HepG2 (cell line): ENCODE results near the gene NAP1L1. TPM values are rescaled to one million over a fixed set of nuclear protein-coding genes. Genes with fewer than 3 reads are reported as not detected.

Experiments used
- ARID5B ChIP-seq: IDR thresholded peaks from 2 replicates; pipeline ENCODE4 v1.4.0; 2020; ENCODE audit warnings: mild to moderate bottlenecking, missing genetic modification reagents
- CC2D1A ChIP-seq: sonication (generic); formaldehyde crosslinking; IDR thresholded peaks from 2 replicates; pipeline ENCODE4 v1.8.1; 2023; ENCODE audit warnings: mild to moderate bottlenecking, missing genetic modification reagents
- CCAR2 ChIP-seq: fragments of 200-400 bp; formaldehyde crosslinking; optimal IDR thresholded peaks from 2 replicates; pipeline ENCODE3; 2018; ENCODE audit warnings: low read depth, mild to moderate bottlenecking, low read length, moderate library complexity
- CREB3 ChIP-seq: sonication (generic); formaldehyde crosslinking; IDR thresholded peaks from 2 replicates; pipeline ENCODE4 v1.5.0; 2020; ENCODE audit warnings: missing genetic modification reagents
- ETV6 ChIP-seq: sonication (generic); formaldehyde crosslinking; conservative IDR thresholded peaks from 2 replicates; pipeline ENCODE4 v1.4.0; 2020; ENCODE audit warnings: missing genetic modification reagents
- HMGA1 ChIP-seq: sonication (generic); formaldehyde crosslinking; conservative IDR thresholded peaks from 2 replicates; pipeline ENCODE4 v1.4.0; 2020; ENCODE audit warnings: missing genetic modification reagents
- MTA1 ChIP-seq: sonication (generic); formaldehyde crosslinking; IDR thresholded peaks from 2 replicates; pipeline ENCODE4 v1.4.0; 2020; ENCODE audit warnings: missing genetic modification reagents, mild to moderate bottlenecking, borderline replicate concordance
- PREB ChIP-seq: sonication (generic); formaldehyde crosslinking; IDR thresholded peaks from 2 replicates; pipeline ENCODE4 v1.4.0; 2020; ENCODE audit warnings: missing genetic modification reagents
- RORA ChIP-seq: sonication (generic); formaldehyde crosslinking; IDR thresholded peaks from 2 replicates; pipeline ENCODE4 v1.5.0; 2020; ENCODE audit warnings: mild to moderate bottlenecking, missing genetic modification reagents, moderate library complexity
- SMAD3 ChIP-seq: sonication (generic); formaldehyde crosslinking; IDR thresholded peaks from 2 replicates; pipeline ENCODE4 v1.4.0; 2020; ENCODE audit warnings: missing genetic modification reagents
- SUZ12 ChIP-seq: fragments of 150-350 bp; IDR thresholded peaks from 2 replicates; pipeline ENCODE4 v1.6.1; 2014; ENCODE audit warnings: low read depth, low read length
- TFDP2 ChIP-seq: sonication (generic); formaldehyde crosslinking; IDR thresholded peaks from 2 replicates; pipeline ENCODE4 v1.4.0; 2020; ENCODE audit warnings: missing genetic modification reagents
- XRCC5 ChIP-seq: fragments of 200-400 bp; formaldehyde crosslinking; optimal IDR thresholded peaks from 2 replicates; pipeline ENCODE3; 2017; ENCODE audit warnings: mild to moderate bottlenecking, low read length
- ZNF275 ChIP-seq: sonication (generic); formaldehyde crosslinking; IDR thresholded peaks from 2 replicates; pipeline ENCODE4 v1.8.0; 2022; ENCODE audit warnings: missing genetic modification reagents, mild to moderate bottlenecking, inconsistent platforms, borderline replicate concordance
- ZNF331 ChIP-seq: sonication (generic); formaldehyde crosslinking; IDR thresholded peaks from 2 replicates; pipeline ENCODE4 v1.4.0; 2020; ENCODE audit warnings: missing genetic modification reagents
- ZNF441 ChIP-seq: sonication (generic); formaldehyde crosslinking; IDR thresholded peaks from 2 replicates; pipeline ENCODE4 v1.7.0; 2021; ENCODE audit warnings: missing genetic modification reagents, borderline replicate concordance
- ZNF460 ChIP-seq: sonication (generic); formaldehyde crosslinking; IDR thresholded peaks from 2 replicates; pipeline ENCODE4 v1.5.1; 2020; ENCODE audit warnings: missing genetic modification reagents, mild to moderate bottlenecking, borderline replicate concordance
- ZNF512 ChIP-seq: sonication (generic); formaldehyde crosslinking; IDR thresholded peaks from 2 replicates; pipeline ENCODE4 v1.4.0; 2020; ENCODE audit warnings: mild to moderate bottlenecking, missing genetic modification reagents
- ZNF562 ChIP-seq: sonication (generic); formaldehyde crosslinking; IDR thresholded peaks from 2 replicates; pipeline ENCODE4 v1.8.0; 2022; ENCODE audit warnings: missing genetic modification reagents, borderline replicate concordance
- ZNF572 ChIP-seq: sonication (generic); formaldehyde crosslinking; IDR thresholded peaks from 2 replicates; pipeline ENCODE4 v1.5.1; 2020; ENCODE audit warnings: mild to moderate bottlenecking, missing genetic modification reagents
- ZNF614 ChIP-seq: IDR thresholded peaks from 2 replicates; pipeline ENCODE4 v1.6.1; 2018; ENCODE audit warnings: missing biosample characterization, missing genetic modification reagents, inconsistent platforms, borderline replicate concordance
- ZNF7 ChIP-seq: IDR thresholded peaks from 2 replicates; pipeline ENCODE4 v1.6.1; 2016; ENCODE audit warnings: missing biosample characterization, missing genetic modification reagents
- polyA plus RNA-seq, 8 experiments: library from polyadenylated mRNA; depleted of rRNA in 3 of 8; stranded (reverse) in 7 of 8; unstranded in 1 of 8; fragments of >200 nt; fragmentation: Illumina TruSeq in 4 of 8; extraction: Trizol in 4 of 8; gene quantifications; 2 replicates each; pipeline versions ENCODE4 v1.2.1 to v1.2.3, GENCODE V29; 2011 to 2016; ENCODE audit warnings: low read depth in 4 of 8, missing spikeins in 1 of 8, mixed read lengths in 1 of 8; ENCODE audit not compliant: insufficient read depth in 1 of 8
- total RNA-seq, 5 experiments: library from RNA; depleted of rRNA; stranded (reverse); fragments of >200 nt; fragmentation: Illumina TruSeq; extraction: Trizol; gene quantifications; 2 replicates each; pipeline ENCODE4 v1.2.3, GENCODE V29; 2016; ENCODE audit warnings: low read depth in 1 of 5

Gene NAP1L1
- total and polyA plus RNA-seq, 2 of the 13 experiments (the other 11 are each of a cell fraction or from before 2014, with no cell fraction given): 207 to 309 TPM

- TF ChIP-seq ZNF275: no peak
- no peak for TF ChIP-seq TFDP2 (CRISPR knock-in tag)
- no peak for TF ChIP-seq SUZ12
- no peak for TF ChIP-seq ZNF460
- no peak for TF ChIP-seq ZNF512 (CRISPR knock-in tag)
- no peak for TF ChIP-seq RORA
- TF ChIP-seq ZNF7 (CRISPR knock-in tag): no peak
- no peak for TF ChIP-seq MTA1 (CRISPR knock-in tag)
- no peak for TF ChIP-seq CC2D1A (CRISPR knock-in tag)
- no peak for TF ChIP-seq HMGA1 (CRISPR knock-in tag)
- TF ChIP-seq XRCC5: no peak
- TF ChIP-seq ARID5B (CRISPR knock-in tag): peak; percentile 55
- TF ChIP-seq ZNF562 (CRISPR knock-in tag): no peak
- TF ChIP-seq CREB3 (CRISPR knock-in tag): no peak
- TF ChIP-seq ZNF441 (CRISPR knock-in tag): no peak
- peak; percentile 34; the same call in 1 of the 2 replicates for TF ChIP-seq ZNF331 (CRISPR knock-in tag)
- TF ChIP-seq PREB: no peak
- no peak for TF ChIP-seq ZNF614 (CRISPR knock-in tag)
- no peak for TF ChIP-seq ZNF572 (CRISPR knock-in tag)
- no peak for TF ChIP-seq SMAD3 (CRISPR knock-in tag)
- TF ChIP-seq ETV6: no peak
- TF ChIP-seq CCAR2: no peak
These were observed 57.8 kb downstream of the NAP1L1 start (continued) for GRCh38 chr12:76026643-76027063.
